ENCODE measurements around the gene SLC15A3.

Gene SLC15A3

GRCh38 chr11:60985501-60985900 lies 33.5 kb upstream of the SLC15A3 start:
- Histone ChIP-seq H2BK12ac (ENCODE audit: low read length in 2 of 2) (no peak overlapping the region), H3K27me3 (ENCODE audit: control insufficient read depth in 1 of 2, insufficient read depth in 1 of 2, low read length in 2 of 2) (peaks cover 16 to 52% of the 10 kb centered on the region in 2 experiments), H3K79me1 (replicated peaks; ENCODE audit: low read length, poor library complexity, severe bottlenecking) (no peaks in the 10 kb centered on the region), H2BK5ac (ENCODE audit: low read depth, low read length, poor library complexity, severe bottlenecking) (no peak overlapping the region), H3K4me1 (ENCODE audit: control insufficient read depth, insufficient read depth, low read depth, low read length) (peaks cover 2% of the 10 kb centered on the region), H2BK15ac (ENCODE audit: low read depth, poor library complexity, severe bottlenecking) (no peak overlapping the region), H2AK5ac (ENCODE audit: low read length, severe bottlenecking) (no peak overlapping the region), H3K18ac (ENCODE audit: low read depth in 1 of 2, low read length in 2 of 2) (no peak overlapping the region), H3K14ac (ENCODE audit: low read length in 2 of 2) (no peak overlapping the region), H3K9me3 (ENCODE audit: control insufficient read depth, low read length) (no peaks in the 10 kb centered on the region), H3K4me3 (ENCODE audit: insufficient read depth in 1 of 2, low read depth in 1 of 2, low read length in 2 of 2) (no peak overlapping the region), H3K4me2 (ENCODE audit: low read length, poor library complexity, severe bottlenecking) (no peak overlapping the region), H3K9ac (ENCODE audit: low read length) (no peak overlapping the region), H3K4ac (ENCODE audit: low read depth in 1 of 2, low read length in 2 of 2) (no peak overlapping the region), H2BK120ac (ENCODE audit: low read depth, low read length) (no peak overlapping the region), H4K91ac (ENCODE audit: low read length) (no peak overlapping the region), H3K23ac (ENCODE audit: low read length in 2 of 2) (no peak overlapping the region), H3K36me3 (ENCODE audit: control insufficient read depth in 1 of 2, insufficient read depth in 2 of 2, low read depth in 1 of 2, low read length in 2 of 2) (no peaks in the 10 kb centered on the region), H3K27ac (ENCODE audit: low read length, poor library complexity, severe bottlenecking) (no peak overlapping the region), H4K8ac (ENCODE audit: low read length) (no peak overlapping the region), H2AFZ (ENCODE audit: low read depth, low read length) (no peak overlapping the region)
- no peak for DNase-seq
- WGBS, result 100% methylated on average over 1 of the region's 2 CpGs

GRCh38 chr11:60984636-60985035 lies 32.7 kb upstream of the SLC15A3 start:
- Histone ChIP-seq H2BK12ac (ENCODE audit: low read length in 2 of 2) (no peak overlapping the region), H3K4me1 (ENCODE audit: control insufficient read depth, insufficient read depth, low read depth, low read length) (peaks cover 2% of the 10 kb centered on the region), H3K4ac (ENCODE audit: low read depth in 1 of 2, low read length in 2 of 2) (no peak overlapping the region), H3K23ac (ENCODE audit: low read length in 2 of 2) (no peak overlapping the region), H2BK15ac (ENCODE audit: low read depth, poor library complexity, severe bottlenecking) (no peak overlapping the region), H3K9me3 (ENCODE audit: control insufficient read depth, low read length) (no peaks in the 10 kb centered on the region), H3K4me2 (ENCODE audit: low read length, poor library complexity, severe bottlenecking) (no peak overlapping the region), H3K18ac (ENCODE audit: low read depth in 1 of 2, low read length in 2 of 2) (no peak overlapping the region), H3K9ac (ENCODE audit: low read length) (no peak overlapping the region), H4K91ac (ENCODE audit: low read length) (no peak overlapping the region), H2AFZ (ENCODE audit: low read depth, low read length) (no peak overlapping the region), H3K27ac (ENCODE audit: low read length, poor library complexity, severe bottlenecking) (no peak overlapping the region), H3K36me3 (ENCODE audit: control insufficient read depth in 1 of 2, insufficient read depth in 2 of 2, low read depth in 1 of 2, low read length in 2 of 2) (no peaks in the 10 kb centered on the region), H2BK5ac (ENCODE audit: low read depth, low read length, poor library complexity, severe bottlenecking) (no peak overlapping the region), H4K8ac (ENCODE audit: low read length) (no peak overlapping the region), H2BK120ac (ENCODE audit: low read depth, low read length) (no peak overlapping the region), H2AK5ac (ENCODE audit: low read length, severe bottlenecking) (no peak overlapping the region), H3K79me1 (replicated peaks; ENCODE audit: low read length, poor library complexity, severe bottlenecking) (no peaks in the 10 kb centered on the region), H3K14ac (ENCODE audit: low read length in 2 of 2) (no peak overlapping the region), H3K4me3 (ENCODE audit: insufficient read depth in 1 of 2, low read depth in 1 of 2, low read length in 2 of 2) (no peak overlapping the region), H3K27me3 (ENCODE audit: control insufficient read depth in 1 of 2, insufficient read depth in 1 of 2, low read length in 2 of 2) (peaks cover 19 to 52% of the 10 kb centered on the region in 2 experiments)
- DNase-seq, result no peak
- 47% methylated on average over 4 of the region's 4 CpGs for WGBS

DNA sequence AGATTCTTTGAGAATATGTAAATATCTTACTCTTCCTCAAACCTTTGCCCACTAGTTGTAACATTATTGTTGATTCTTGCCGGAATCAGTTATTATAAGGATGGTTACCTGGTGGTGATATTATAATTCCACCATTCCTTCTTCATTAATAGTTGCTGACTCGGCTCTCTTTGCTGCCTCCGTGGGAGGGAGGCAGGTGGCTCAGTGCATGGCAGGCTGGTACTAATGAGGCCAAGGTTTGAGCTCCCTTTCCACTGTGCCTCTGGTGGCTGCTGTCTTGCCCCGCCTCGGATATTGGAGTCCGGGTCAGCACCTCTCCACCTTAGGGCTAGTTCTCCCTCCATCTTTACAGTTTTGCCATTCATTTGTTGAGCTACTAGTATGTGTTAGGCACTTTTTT lies 32.2 kb upstream of the SLC15A3 start:
- DNase-seq, result no peak
- Histone ChIP-seq H3K4me1 (ENCODE audit: control insufficient read depth, insufficient read depth, low read depth, low read length) (peaks cover 2% of the 10 kb centered on the region), H3K14ac (ENCODE audit: low read length in 2 of 2) (no peak overlapping the region), H3K9me3 (ENCODE audit: control insufficient read depth, low read length) (no peaks in the 10 kb centered on the region), H3K9ac (ENCODE audit: low read length) (no peak overlapping the region), H2AFZ (ENCODE audit: low read depth, low read length) (no peak overlapping the region), H3K4me3 (ENCODE audit: insufficient read depth in 1 of 2, low read depth in 1 of 2, low read length in 2 of 2) (no peak overlapping the region), H3K36me3 (ENCODE audit: control insufficient read depth in 1 of 2, insufficient read depth in 2 of 2, low read depth in 1 of 2, low read length in 2 of 2) (no peaks in the 10 kb centered on the region), H2BK15ac (ENCODE audit: low read depth, poor library complexity, severe bottlenecking) (no peak overlapping the region), H3K18ac (ENCODE audit: low read depth in 1 of 2, low read length in 2 of 2) (no peak overlapping the region), H3K4me2 (ENCODE audit: low read length, poor library complexity, severe bottlenecking) (no peak overlapping the region), H3K23ac (ENCODE audit: low read length in 2 of 2) (no peak overlapping the region), H2BK5ac (ENCODE audit: low read depth, low read length, poor library complexity, severe bottlenecking) (no peak overlapping the region), H3K79me1 (replicated peaks; ENCODE audit: low read length, poor library complexity, severe bottlenecking) (no peaks in the 10 kb centered on the region), H3K4ac (ENCODE audit: low read depth in 1 of 2, low read length in 2 of 2) (no peak overlapping the region), H2BK120ac (ENCODE audit: low read depth, low read length) (no peak overlapping the region), H4K8ac (ENCODE audit: low read length) (no peak overlapping the region), H3K27me3 (ENCODE audit: control insufficient read depth in 1 of 2, insufficient read depth in 1 of 2, low read length in 2 of 2) (peaks cover 14 to 50% of the 10 kb centered on the region in 2 experiments), H4K91ac (ENCODE audit: low read length) (no peak overlapping the region), H2AK5ac (ENCODE audit: low read length, severe bottlenecking) (no peak overlapping the region), H3K27ac (ENCODE audit: low read length, poor library complexity, severe bottlenecking) (no peak overlapping the region), H2BK12ac (ENCODE audit: low read length in 2 of 2) (no peak overlapping the region)
- WGBS, result 47% methylated on average over 5 of the region's 6 CpGs

GRCh38 chr11:60982184-60982583 lies 30.2 kb upstream of the SLC15A3 start:
- no peak overlapping the region for H3K4ac ChIP-seq (ENCODE audit: low read depth in 1 of 2, low read length in 2 of 2)
- H3K4me2 ChIP-seq (ENCODE audit: low read length, poor library complexity, severe bottlenecking), result no peak overlapping the region

More at GRCh38 chr11:60982184-60982583, 30.2 kb upstream of the SLC15A3 start:
- H4K8ac ChIP-seq (ENCODE audit: low read length), result no peak overlapping the region
- no peak overlapping the region for H3K18ac ChIP-seq (ENCODE audit: low read depth in 1 of 2, low read length in 2 of 2)
- 93% methylated on average over 8 of the region's 8 CpGs for WGBS
- no peak overlapping the region for H3K23ac ChIP-seq (ENCODE audit: low read length in 2 of 2)
- no peak overlapping the region for H2BK5ac ChIP-seq (ENCODE audit: low read depth, low read length, poor library complexity, severe bottlenecking)
- H3K9ac ChIP-seq (ENCODE audit: low read length), result no peak overlapping the region
- no peaks in the 10 kb centered on the region for H3K36me3 ChIP-seq (ENCODE audit: control insufficient read depth in 1 of 2, insufficient read depth in 2 of 2, low read depth in 1 of 2, low read length in 2 of 2)
- H2BK120ac ChIP-seq (ENCODE audit: low read depth, low read length), result no peak overlapping the region
- no peak overlapping the region for H3K27ac ChIP-seq (ENCODE audit: low read length, poor library complexity, severe bottlenecking)
- no peak overlapping the region for H2BK12ac ChIP-seq (ENCODE audit: low read length in 2 of 2)
- H3K79me1 ChIP-seq (replicated peaks; ENCODE audit: low read length, poor library complexity, severe bottlenecking), result no peaks in the 10 kb centered on the region
- peaks cover 16 to 42% of the 10 kb centered on the region in 2 experiments for H3K27me3 ChIP-seq (ENCODE audit: control insufficient read depth in 1 of 2, insufficient read depth in 1 of 2, low read length in 2 of 2)
- no peak overlapping the region for H2AFZ ChIP-seq (ENCODE audit: low read depth, low read length)
- DNase-seq, result no peak
- no peak overlapping the region for H3K4me3 ChIP-seq (ENCODE audit: insufficient read depth in 1 of 2, low read depth in 1 of 2, low read length in 2 of 2)
- no peaks in the 10 kb centered on the region for H3K9me3 ChIP-seq (ENCODE audit: control insufficient read depth, low read length)
- H3K4me1 ChIP-seq (ENCODE audit: control insufficient read depth, insufficient read depth, low read depth, low read length), result peaks cover 2% of the 10 kb centered on the region
- H3K14ac ChIP-seq (ENCODE audit: low read length in 2 of 2), result no peak overlapping the region
- H2BK15ac ChIP-seq (ENCODE audit: low read depth, poor library complexity, severe bottlenecking), result no peak overlapping the region
- no peak overlapping the region for H2AK5ac ChIP-seq (ENCODE audit: low read length, severe bottlenecking)
- H4K91ac ChIP-seq (ENCODE audit: low read length), result no peak overlapping the region
